Measurements from ENCODE around the gene AQP7. TPM values are rescaled to one million over a fixed set of nuclear protein-coding genes. Genes with fewer than 3 reads are reported as not detected.

The AQP7 gene
- total and polyA plus RNA-seq, 10 donors = 0.26 to 3.2 (median 1.7) TPM

GRCh38 chr9:33446946-33447798 is 44.8 kb upstream of the AQP7 start, which contains the start of gene AQP3:
Gene AQP3 (minus strand): TSS chr9:33447593. CDS start chr9:33447530, 63 bp downstream.
- Histone ChIP-seq H3K9me3 (no peaks in the 10 kb centered on the region), H3K4me1 (peaks cover 19 to 69% (median 53%) of the 10 kb centered on the region in 6 donors), H3K4me3 (peak within 1 kb of the TSS; percentile 33 to 76 (median 52)), H3K27me3 (replicated peaks in 1 of 7) (peaks cover 0 to 24% (median 0%) of the 10 kb centered on the region in 7 donors), H3K27ac (peak within 1 kb of the TSS; percentile 46 to 90 (median 86)), H3K36me3 (peaks cover 0 to 19% (median 6%) of the 10 kb centered on the region in 6 donors)
- peak; percentile 93 for DNase-seq
- TF ChIP-seq, protein P1, sequence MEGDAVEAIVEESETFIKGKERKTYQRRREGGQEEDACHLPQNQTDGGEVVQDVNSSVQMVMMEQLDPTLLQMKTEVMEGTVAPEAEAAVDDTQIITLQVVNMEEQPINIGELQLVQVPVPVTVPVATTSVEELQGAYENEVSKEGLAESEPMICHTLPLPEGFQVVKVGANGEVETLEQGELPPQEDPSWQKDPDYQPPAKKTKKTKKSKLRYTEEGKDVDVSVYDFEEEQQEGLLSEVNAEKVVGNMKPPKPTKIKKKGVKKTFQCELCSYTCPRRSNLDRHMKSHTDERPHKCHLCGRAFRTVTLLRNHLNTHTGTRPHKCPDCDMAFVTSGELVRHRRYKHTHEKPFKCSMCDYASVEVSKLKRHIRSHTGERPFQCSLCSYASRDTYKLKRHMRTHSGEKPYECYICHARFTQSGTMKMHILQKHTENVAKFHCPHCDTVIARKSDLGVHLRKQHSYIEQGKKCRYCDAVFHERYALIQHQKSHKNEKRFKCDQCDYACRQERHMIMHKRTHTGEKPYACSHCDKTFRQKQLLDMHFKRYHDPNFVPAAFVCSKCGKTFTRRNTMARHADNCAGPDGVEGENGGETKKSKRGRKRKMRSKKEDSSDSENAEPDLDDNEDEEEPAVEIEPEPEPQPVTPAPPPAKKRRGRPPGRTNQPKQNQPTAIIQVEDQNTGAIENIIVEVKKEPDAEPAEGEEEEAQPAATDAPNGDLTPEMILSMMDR (IDR thresholded peaks at IDR 0.05 in 8 of 11, conservative IDR thresholded peaks at IDR 0.05 in 3 of 11) = peak in 7 of 11 experiments; percentile 9 to 46 (median 38)
- peak; percentile 69 to 84 (median 71) for TF ChIP-seq POLR2AphosphoS5 (IDR thresholded peaks at IDR 0.05)
- no peak for TF ChIP-seq POLR2A (IDR thresholded peaks at IDR 0.05)
- intact Hi-C loops (cut with DNase I; ENCODE audit: low total_unique reads) = no loop called here
- 1 to 3% (median 3%) methylated on average over 21 to 50 of the region's 50 CpGs for WGBS, 5 donors

DNA sequence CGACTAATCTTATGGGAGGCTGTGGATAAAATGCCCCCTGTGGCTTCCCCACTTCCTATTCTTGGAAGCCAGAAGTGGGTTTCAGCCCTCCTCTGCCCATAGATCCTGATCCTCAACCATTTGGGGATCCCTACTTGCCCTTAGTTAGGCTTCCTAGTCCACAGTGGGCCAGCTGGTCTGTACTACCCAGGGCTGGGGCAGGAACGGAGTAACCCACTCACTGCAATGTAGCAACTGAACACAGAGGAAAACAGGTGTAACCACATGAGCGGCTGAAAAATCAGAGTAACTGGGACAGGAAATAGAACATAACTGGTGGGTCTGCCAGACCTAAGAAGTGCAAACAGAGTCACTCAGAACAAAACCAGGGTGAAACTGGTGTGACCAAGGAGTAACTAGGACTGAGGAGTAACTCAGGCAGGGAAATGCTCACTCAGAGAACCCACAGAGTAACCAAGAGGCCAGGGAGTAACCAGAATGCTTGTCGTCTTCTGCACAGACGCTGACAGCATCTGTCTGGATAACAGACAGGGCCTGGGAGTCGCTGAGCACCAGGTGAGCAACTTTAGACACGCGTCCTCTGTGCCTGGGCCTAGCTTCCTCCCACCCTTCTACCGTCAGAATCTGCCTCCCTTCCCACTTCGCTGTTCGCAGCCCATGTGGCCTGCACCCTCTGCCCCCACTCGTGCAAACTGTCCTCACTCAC is 44.0 kb upstream of the AQP7 start:
- Histone ChIP-seq H3K27me3 (replicated peaks in 1 of 7) (peaks cover 0 to 24% (median 0%) of the 10 kb centered on the region in 7 donors), H3K9me3 (no peaks in the 10 kb centered on the region), H3K36me3 (peaks cover 0 to 27% (median 11%) of the 10 kb centered on the region in 6 donors), H3K4me3 (peak overlapping the region; percentile 33 to 76 (median 52)), H3K27ac (peak overlapping the region; percentile 46 to 90 (median 86)), H3K4me1 (peaks cover 19 to 77% (median 53%) of the 10 kb centered on the region in 6 donors)
- no peak for TF ChIP-seq POLR2AphosphoS5 (IDR thresholded peaks at IDR 0.05)
- no peak for TF ChIP-seq POLR2A (IDR thresholded peaks at IDR 0.05)
- TF ChIP-seq, protein P1 (IDR thresholded peaks at IDR 0.05 in 8 of 11, conservative IDR thresholded peaks at IDR 0.05 in 3 of 11) = no peak
- intact Hi-C loops (cut with DNase I; ENCODE audit: low total_unique reads) = no loop called here
- WGBS, 5 donors = 18 to 32% (median 26%) methylated on average over 9 to 12 of the region's 12 CpGs
- DNase-seq = no peak

- H3K4me1 ChIP-seq = peaks cover 19 to 78% (median 53%) of the 10 kb centered on the region in 6 donors
- H3K9me3 ChIP-seq = no peaks in the 10 kb centered on the region
- H3K36me3 ChIP-seq = peaks cover 0 to 35% (median 11%) of the 10 kb centered on the region in 6 donors
- intact Hi-C loops (cut with DNase I; ENCODE audit: low total_unique reads) = no loop called here
- peaks cover 0 to 24% (median 0%) of the 10 kb centered on the region in 7 donors for H3K27me3 ChIP-seq (replicated peaks in 1 of 7)
- TF ChIP-seq POLR2AphosphoS5 (IDR thresholded peaks at IDR 0.05) (no peak), POLR2A (IDR thresholded peaks at IDR 0.05) (no peak)
- TF ChIP-seq, protein P1 (IDR thresholded peaks at IDR 0.05 in 8 of 11, conservative IDR thresholded peaks at IDR 0.05 in 3 of 11) = no peak
- DNase-seq = no peak
- peak overlapping the region; percentile 33 to 76 (median 52) for H3K4me3 ChIP-seq
- peak overlapping the region; percentile 46 to 90 (median 86) for H3K27ac ChIP-seq
- WGBS, 5 donors = 67 to 81% (median 74%) methylated on average over 10 to 11 of the region's 11 CpGs
These were observed 43.2 kb upstream of the AQP7 start for GRCh38 chr9:33445389-33446239.
